Measurements from ENCODE around the gene SLC15A1.
A peak's percentile ranks its signal among the peaks of the same experiment; 100 is the strongest.

Gene SLC15A1

DNA sequence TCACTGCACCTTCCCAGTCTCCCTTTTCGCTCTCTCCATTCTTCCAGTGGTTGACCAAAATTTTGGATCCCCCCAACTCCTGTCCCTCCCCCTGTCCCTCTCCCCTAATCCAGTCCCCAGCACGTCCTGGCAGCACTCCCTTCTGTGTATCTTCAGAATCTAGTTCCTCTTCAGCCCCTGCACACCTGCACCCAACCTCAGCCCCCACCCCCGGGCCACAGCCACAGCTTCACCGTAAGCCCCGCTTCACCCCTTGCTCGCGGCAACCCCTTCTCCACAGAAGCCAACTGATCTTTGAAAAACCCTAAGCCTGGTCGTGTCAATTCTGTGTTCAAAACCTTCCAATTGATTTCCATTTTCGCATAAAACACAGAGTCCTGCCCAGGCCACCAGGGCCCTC, 35.5 kb upstream of the SLC15A1 start:
- TF ChIP-seq, protein P1, sequence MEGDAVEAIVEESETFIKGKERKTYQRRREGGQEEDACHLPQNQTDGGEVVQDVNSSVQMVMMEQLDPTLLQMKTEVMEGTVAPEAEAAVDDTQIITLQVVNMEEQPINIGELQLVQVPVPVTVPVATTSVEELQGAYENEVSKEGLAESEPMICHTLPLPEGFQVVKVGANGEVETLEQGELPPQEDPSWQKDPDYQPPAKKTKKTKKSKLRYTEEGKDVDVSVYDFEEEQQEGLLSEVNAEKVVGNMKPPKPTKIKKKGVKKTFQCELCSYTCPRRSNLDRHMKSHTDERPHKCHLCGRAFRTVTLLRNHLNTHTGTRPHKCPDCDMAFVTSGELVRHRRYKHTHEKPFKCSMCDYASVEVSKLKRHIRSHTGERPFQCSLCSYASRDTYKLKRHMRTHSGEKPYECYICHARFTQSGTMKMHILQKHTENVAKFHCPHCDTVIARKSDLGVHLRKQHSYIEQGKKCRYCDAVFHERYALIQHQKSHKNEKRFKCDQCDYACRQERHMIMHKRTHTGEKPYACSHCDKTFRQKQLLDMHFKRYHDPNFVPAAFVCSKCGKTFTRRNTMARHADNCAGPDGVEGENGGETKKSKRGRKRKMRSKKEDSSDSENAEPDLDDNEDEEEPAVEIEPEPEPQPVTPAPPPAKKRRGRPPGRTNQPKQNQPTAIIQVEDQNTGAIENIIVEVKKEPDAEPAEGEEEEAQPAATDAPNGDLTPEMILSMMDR (IDR thresholded peaks at IDR 0.05; ENCODE audit: low read length, missing control alignments), result no peak
- no peak for DNase-seq (ENCODE audit: low read depth)
- no peak overlapping the region for H3K4me3 ChIP-seq (replicated peaks; ENCODE audit: low read depth, low read length)

DNA sequence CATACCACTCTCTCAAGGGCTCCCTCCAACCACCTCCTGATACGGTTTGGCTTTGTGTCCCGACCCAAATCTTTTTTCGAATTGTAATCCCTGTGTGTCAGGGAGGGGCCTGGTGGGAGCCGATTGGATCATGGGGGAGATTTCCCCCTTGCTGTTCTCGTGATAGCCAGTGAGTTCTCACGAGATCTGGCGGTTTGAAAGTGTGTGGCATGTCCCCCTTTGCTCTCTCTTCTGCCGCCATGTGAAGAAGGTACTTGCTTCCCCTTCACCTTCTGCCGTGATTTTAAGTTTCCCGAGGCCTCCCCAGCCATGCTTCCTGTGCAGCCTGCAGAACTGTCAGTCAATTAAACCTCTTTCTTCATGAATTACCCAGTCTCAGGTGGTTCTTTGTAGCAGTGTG, 34.7 kb upstream of the SLC15A1 start:
- TF ChIP-seq, protein P1 (IDR thresholded peaks at IDR 0.05; ENCODE audit: low read length, missing control alignments), result no peak
- DNase-seq (ENCODE audit: low read depth), result no peak

GRCh38 chr13:98786023-98786422, 33.6 kb upstream of the SLC15A1 start:
- TF ChIP-seq, protein P1 (IDR thresholded peaks at IDR 0.05; ENCODE audit: low read length, missing control alignments), result no peak

More for the DNA sequence above, 34.7 kb upstream of the SLC15A1 start:
- H3K4me3 ChIP-seq (replicated peaks; ENCODE audit: low read depth, low read length), result no peak overlapping the region

DNA sequence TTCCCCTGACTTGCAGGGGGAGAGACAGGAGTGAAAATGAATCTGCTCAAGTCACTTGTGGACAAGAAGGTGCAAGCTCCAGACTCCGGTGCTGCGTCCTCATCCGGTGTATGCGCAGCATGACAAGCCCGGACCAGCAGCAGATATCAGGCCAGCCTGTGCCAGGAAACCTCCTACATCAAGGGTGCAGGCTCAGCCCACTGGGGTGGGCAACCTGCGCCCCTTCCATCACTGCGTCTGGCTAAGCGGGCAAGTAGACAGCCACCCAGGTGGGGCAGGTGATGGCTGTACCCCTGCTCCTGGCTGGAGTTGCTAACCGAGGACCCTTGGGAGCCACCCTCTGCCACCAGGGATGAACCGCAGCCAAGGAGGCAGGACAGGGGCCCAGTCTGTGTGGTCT, 32.9 kb upstream of the SLC15A1 start:
- H3K4me3 ChIP-seq (replicated peaks; ENCODE audit: low read depth, low read length), result no peak overlapping the region
- no peak for DNase-seq (ENCODE audit: low read depth)
- TF ChIP-seq, protein P1 (IDR thresholded peaks at IDR 0.05; ENCODE audit: low read length, missing control alignments), result no peak

More at GRCh38 chr13:98786023-98786422, 33.6 kb upstream of the SLC15A1 start:
- no peak overlapping the region for H3K4me3 ChIP-seq (replicated peaks; ENCODE audit: low read depth, low read length)
- DNase-seq (ENCODE audit: low read depth), result no peak

DNA sequence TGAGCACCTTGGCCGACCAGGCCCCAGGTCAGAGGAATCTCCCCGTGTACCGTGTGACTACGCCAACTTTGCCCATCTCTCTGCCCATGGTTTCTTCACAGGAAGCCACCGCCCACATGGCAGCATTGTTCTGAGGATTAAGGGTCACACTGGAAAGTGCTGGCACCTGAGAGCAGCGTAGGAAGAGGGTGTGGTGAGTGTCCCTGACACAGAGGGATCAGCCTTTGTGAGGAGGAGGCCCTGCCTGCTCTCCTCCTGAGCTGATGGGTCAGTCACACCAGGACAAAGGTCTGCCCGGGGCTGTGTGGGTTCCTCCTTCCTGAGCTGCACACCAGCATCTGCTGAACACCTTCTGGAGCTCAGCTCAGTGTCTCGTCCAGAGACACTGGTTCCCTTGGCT, 32.2 kb upstream of the SLC15A1 start:
- no peak for DNase-seq (ENCODE audit: low read depth)
- H3K4me3 ChIP-seq (replicated peaks; ENCODE audit: low read depth, low read length), result no peak overlapping the region
- TF ChIP-seq, protein P1 (IDR thresholded peaks at IDR 0.05; ENCODE audit: low read length, missing control alignments), result no peak

DNA sequence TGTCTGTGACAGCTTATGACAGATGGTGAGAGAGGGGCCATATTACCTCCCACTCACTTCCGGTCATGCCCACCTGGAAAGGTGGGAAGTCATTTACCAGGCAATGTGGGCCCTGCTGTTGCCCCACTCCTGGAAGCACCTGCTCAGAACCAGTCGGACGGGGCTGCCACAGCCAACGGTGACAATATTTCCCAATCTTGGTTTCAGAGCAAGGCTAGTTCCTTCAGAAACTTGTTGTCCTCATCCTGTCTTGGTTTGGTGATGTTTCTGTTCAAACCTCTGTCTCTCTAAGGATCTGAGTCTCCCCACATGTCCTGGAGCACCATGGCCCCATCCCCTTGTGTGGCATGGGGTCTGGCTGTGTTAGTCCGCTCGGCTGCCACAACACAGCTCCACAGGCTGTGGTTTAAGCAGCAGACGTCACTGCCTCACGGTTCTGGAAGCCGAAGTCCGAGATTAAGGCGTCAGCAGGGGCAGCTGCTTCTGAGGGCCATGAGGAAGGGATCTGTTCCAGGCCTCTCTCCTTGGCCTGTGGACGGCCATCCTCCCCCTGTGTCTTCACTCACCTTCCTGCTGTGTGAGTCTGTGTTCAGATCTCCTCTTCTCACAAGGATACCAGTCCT, 31.5 kb upstream of the SLC15A1 start:
- H3K4me3 ChIP-seq (replicated peaks; ENCODE audit: low read depth, low read length), result no peak overlapping the region
- TF ChIP-seq, protein P1 (IDR thresholded peaks at IDR 0.05; ENCODE audit: low read length, missing control alignments), result no peak
- no peak for DNase-seq (ENCODE audit: low read depth)

- TF ChIP-seq, protein P1 (IDR thresholded peaks at IDR 0.05; ENCODE audit: low read length, missing control alignments), result no peak
- no peak overlapping the region for H3K4me3 ChIP-seq (replicated peaks; ENCODE audit: low read depth, low read length)
- peak; percentile 61 for DNase-seq (ENCODE audit: low read depth)
Observed at GRCh38 chr13:98782654-98783053, 30.2 kb upstream of the SLC15A1 start.

Measured in fibroblast of pulmonary artery (primary cell).